GM21723 (cell line): ENCODE results near the gene KCNQ4.

ENCODE experiments used
- ATAC-seq: cut with Tn5 transposase; IDR thresholded peaks from one replicate; pipeline ENCODE4 v1.9.1; 2021; ENCODE audit warnings: mild to moderate bottlenecking, moderate library complexity; ENCODE audit not compliant: unreplicated experiment

KCNQ4 gene

DNA sequence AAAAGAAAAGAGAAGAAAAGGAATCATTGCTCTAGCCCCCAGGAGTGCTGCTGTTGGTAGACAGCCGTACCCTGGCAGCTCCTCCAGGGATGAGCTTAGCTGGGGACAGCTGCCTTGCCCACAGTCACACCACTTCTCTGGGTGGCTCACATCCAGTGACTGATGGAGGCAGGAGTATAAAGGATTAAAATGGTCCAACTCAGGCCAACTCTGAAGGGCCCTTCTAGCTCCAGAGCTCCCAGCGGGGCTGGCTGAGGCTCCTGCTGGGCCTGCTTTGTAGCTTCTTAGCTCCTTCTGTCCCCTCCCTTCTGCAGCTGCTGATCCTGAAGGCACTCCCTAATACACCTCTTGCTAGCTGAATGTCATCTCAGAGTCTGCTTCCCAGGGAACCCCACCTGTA is 74.2 kb downstream of the KCNQ4 start:
- ATAC-seq = no peak

DNA sequence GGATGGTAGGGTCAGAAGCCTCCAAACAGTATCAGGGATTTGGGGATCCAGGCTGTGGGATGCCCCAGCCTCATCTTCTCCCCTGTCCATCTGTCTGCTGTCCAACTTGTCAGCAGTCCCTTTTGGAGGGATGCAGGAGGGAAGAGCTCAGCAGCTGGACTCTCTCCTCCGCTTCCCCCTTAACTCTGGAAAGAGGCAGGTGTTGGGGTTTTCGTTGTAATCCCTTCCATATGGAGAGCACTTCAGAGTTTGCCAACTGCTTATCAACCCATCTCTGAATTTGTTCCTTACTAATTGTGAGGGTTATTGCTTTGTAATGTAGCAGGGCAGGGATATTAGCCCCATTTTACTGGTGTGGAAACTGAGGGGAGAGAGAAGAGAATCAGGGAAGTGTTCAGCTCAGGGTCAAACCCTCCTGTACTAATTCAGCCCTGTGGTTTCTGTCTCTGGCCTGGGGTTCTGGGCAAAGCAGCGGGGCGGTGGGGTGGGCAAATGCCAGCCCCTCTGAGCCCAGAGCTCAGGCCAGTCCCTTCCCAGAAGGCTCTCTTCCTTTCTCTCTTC is 75.3 kb downstream of the KCNQ4 start:
- no peak for ATAC-seq

DNA sequence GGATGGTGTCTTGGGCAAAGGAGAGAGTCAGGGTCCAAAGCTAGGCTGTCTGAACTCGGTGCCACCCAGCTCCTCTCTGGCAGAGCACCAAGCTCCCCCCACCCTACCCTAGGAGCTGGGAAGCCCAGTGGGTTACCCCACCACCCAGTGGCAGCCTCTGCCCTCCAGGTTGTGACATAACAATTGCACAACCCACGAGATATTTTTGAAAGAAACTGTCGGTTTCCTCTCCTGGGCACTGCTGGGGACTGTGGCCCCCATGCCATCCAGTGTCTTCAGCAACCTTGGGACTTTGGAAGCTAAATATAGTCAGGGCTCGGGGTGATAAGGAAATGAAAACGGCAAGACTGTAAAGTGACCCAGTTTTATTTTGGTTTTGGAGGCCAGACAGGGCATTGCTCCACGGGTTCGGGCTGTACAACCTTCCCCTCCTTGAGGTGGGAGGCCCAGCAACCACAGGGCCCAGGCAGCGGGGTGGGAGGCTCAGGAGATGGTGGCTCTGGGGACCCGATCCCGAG is 77.2 kb downstream of the KCNQ4 start:
- ATAC-seq = no peak

DNA sequence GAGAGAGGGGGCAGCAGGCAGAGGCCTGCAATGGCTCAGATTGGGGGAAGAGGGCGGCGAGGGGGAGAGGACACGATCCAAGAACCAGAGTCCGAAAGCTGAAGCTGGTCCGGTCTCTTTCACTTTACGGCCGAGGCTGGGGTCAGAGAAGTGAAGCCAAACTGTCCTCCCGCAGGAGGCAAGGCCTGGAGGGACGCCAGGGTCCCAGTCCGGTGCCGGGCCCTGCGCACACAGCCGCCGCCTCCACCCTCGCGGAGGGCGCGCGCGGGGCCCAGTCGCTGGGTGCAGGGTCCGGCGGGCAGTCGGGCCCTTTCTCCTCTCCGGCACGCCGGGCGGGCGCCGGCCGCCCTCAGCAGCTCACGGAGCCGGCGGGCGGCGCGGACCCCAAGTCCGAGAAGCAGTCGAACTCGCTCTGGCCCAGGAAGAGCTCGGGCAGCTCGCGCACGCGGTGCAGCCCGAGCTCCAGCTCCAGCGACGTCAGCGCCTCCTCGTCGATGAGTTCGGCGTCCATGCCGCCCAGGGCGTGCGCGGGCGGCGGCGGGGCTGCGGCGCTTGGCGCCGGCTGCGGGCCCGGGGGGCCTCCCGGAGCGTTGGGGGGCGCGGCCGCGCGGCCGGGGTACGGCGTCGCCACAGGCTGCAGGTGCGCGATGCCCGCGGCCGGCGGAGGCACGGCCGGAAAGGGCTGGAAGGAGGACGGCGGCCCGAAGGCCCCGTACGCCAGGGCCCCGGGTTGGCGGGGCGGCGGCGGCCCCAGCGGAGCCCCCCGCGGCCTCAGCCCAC is 77.8 kb downstream of the KCNQ4 start:
- peak; percentile 8 for ATAC-seq

DNA sequence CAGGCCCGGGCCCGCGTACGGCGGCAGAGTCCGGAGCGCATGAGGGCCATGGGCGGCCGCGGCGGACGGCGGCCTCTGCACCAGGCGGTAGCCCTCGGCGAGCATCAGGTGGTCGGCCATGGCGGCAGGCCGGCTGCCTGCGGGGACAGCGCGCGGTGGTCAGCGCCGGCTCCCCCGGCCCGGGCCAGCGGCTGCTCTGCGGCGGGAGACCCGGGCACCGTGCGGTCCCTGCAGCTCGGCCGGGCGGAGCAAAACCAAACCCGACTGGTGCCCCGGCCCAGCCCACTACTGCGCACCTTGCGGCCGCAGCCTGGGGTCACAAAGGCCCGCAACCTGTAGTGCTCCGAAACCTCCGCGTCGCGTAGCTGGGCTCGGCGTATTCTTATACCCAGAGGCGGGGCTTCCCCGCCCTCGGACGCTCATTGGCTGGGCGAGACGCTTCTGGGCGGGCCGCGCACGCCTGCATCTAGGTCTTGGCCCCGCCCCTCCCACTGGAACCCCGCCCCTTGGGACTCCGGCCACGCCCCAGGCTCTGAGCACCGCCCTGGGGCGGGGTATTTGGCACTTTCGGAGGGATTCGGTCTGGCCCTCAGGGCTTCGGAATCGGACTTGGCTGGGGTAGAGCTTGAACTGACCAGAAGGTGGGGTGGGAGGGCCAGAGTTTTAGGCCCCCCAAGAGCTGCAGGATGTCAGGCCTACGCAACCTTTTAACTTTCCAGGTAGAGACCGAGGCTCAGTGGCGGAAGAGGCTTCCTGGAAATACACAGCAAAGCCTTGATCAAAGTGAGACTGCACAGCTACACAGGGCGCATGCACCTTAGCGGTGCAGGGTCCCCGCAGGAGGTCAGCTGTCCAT is 78.6 kb downstream of the KCNQ4 start, which contains the start of gene CITED4:
Gene CITED4 (minus strand): TSS at position 356 of the 856 bp plus-strand sequence. CDS start 236 bp downstream, at position 120.
- peak; percentile 97 for ATAC-seq

DNA sequence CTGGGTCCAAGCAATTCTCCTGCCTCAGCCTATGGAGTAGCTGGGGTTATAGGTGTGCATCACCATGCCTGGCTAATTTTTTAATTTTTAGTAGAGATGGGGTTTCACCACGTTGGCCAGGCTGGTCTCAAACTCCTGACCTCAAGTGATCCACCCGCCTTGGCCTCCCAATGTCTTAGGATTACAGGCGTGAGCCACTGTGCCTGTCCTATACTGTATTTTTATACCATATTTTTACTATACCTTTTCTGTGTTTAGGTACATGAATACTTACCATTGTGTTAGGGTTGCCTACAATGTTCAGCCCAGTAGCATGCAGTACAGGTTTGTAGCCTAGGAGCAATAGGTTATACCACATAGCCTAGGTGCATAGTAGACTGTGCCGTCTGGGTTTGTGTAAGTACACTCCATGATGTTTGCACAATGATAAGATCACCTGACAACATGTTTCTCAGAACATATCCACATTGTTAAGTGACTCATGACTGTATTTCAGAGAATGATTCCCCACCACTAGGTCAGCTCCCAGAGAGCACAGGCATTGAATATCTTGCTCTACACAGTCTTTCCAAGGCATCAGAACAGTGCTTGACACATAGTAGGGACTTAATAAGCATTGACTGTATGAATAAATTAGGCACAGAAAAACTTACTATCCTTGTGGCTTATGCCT is 84.6 kb downstream of the KCNQ4 start:
- no peak for ATAC-seq

DNA sequence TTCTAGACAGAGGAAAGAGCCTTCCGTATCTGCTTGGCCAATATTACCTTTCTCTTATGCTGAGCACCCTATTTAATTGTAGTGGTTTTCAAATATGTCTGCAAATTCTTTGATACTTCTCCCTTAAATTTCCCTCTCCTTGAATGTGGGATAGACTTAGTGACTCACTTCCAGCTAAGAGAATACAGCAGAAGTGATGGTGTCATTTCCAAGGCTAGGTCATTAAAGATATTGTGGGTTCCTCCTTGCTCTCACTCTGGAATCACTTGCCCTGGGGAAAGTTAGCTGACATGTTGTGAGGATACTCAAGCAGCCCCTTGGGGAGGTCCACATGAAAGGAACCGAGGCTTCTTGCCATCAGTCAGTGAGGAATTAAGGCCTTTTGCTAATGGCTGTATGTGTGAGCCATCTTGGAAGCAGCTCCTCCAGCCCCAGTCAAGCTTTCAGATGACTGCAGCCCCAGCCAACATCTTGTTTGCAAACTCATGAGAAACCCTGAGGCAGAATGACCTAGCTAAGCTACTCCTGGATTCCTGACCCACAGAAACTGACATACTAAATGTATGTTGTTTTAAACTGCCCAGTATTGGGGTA is 86.6 kb downstream of the KCNQ4 start:
- ATAC-seq = no peak

DNA sequence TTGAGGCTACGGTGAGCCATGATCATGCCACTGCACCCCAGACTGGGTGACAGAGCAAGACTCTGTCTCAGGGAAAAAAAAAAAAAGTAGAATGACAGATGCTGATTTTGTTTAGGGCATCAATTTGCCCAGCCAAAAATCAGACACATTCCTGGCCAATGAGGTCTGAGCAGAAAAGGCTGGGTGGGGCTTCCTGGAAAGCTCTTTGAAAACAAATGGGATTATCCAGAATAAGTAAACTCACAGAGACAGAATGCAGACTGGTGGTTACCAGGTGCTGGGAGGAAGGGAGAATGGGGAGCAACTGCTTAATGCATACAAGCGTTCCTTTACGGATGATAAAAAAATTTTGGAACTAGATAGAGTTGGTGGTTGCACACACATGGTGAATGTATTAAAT is 88.7 kb downstream of the KCNQ4 start:
- ATAC-seq = no peak

DNA sequence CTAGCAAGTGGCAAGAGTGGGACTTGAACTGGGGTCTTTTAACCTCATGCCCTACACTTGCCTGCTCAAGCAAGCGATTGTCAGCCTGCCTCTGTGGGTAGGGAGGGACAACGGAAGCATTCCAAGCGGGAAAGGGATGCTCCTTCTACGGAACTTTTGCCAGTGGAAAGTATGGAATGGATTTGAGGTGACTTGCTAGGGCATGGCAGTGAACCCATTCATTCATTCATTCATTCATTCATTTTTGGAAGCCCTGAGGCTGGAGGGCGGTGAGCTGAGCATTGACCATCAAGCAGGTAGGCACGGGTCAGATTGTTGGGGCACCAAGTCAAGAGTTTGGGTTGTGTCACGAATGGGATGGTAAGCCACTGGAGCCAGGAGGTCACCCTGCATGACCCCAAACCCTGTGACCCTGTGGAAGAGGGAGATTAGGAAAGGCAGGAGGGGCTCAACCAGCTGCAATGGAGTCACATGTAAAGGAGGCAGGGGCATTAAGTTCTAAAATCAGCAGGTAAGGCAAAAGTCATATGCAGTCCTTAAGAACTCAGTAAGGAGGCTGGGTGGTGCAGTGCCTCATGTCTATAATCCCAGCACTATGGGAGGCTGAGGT is 90.4 kb downstream of the KCNQ4 start:
- no peak for ATAC-seq

DNA sequence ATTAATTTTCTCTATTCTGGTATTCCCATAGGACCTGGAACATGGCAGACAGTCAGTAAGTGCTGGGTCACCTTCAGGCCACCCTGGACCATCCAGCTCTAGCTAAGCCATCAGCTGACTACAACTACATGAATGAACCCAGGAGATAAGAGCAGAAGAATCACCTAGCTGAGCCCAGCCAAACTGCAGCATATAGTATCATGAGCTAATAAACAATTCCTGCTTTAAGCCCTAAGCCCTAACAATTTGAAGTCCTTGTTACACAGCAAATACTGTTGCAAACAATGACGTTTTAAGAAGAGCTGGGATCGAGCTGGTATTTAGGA is 92.8 kb downstream of the KCNQ4 start:
- no peak for ATAC-seq

DNA sequence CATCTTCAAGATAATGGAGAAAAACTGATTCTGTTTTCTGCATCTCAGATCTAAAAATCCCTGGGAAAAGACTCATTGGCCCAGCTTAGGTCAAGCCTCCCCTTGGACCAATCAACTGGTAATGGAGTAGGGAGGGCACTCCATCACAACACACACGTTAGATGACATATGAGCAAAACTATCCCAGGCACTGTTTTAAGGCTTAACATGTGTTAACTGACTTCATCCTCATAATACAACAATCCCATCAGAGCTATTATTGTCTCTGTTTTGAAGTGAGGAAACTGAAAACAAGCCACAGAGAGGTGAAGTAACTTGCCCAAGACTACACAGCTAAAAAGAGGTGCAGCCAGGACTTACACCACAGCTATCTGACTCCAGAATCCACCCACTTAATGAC is 93.3 kb downstream of the KCNQ4 start:
- no peak for ATAC-seq

DNA sequence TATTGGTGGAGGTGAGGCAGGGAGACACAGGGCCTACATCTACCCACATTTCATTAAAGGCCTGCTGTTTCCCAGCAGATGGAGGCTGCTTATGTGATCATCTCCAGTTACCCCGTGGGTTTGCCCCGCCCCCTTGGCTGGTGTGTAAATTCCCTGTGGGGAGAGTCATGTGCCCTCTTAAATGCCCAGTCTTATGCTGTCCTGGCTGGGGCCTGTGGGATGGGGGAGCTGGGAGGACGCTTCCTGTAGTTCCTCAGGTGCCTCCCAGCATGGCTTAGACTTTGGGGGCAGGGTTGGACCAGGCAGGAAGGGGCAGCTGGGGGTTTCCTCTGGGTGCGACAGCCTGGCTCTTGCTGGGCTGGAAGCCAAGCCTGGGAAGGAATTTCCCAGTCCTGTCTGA is 94.1 kb downstream of the KCNQ4 start:
- no peak for ATAC-seq

DNA sequence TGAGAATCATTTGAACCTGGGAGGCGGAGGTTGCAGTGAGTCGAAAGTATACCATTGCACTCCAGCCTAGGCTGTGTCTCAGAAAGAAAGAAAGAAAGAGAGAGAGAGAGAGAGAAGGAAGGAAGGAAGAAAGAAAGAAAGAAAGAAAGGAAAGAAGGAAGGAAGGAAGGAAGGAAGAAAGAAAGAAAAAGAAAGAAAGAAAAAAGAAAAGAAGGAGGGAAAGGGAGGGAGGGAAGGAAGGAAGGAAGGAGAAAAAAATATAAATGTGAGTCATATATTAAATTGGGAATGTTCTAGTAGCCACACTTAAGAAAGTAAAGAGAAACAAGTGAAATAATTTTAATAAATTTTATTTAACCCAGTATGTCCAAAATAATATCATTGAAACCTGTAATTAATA is 95.3 kb downstream of the KCNQ4 start:
- ATAC-seq = no peak

DNA sequence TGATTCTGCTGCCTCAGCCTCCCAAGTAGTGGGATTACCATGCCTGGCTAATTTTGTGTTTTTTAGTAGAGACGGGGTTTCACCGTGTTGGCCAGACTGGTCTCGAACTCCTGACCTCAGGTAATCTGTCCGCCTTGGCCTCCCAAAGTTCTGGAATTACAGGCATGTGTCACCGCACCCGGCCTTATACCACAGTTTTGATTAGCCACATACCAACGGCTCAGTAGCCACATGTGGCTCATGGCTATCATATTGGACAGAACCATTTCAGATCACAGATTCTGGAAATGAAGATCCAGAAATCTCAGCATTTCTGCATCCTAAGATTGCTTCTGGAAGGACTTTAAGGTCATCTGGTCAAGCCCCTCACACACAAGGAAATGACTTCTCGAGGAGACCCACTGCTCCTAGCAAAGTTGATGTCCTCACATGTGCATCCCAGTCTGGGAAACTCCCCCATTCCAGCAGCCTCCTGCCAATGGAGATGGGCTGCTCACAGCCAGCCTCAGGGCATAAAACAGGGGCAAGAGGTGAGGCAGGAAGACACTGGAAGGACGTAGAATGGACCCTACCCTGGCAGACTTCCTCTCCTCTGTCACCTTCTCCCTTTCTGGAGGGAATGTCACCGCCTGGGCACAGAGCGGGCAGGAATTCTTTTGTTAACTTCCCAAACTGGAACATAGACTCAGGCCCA is 96.0 kb downstream of the KCNQ4 start:
- ATAC-seq = no peak

DNA sequence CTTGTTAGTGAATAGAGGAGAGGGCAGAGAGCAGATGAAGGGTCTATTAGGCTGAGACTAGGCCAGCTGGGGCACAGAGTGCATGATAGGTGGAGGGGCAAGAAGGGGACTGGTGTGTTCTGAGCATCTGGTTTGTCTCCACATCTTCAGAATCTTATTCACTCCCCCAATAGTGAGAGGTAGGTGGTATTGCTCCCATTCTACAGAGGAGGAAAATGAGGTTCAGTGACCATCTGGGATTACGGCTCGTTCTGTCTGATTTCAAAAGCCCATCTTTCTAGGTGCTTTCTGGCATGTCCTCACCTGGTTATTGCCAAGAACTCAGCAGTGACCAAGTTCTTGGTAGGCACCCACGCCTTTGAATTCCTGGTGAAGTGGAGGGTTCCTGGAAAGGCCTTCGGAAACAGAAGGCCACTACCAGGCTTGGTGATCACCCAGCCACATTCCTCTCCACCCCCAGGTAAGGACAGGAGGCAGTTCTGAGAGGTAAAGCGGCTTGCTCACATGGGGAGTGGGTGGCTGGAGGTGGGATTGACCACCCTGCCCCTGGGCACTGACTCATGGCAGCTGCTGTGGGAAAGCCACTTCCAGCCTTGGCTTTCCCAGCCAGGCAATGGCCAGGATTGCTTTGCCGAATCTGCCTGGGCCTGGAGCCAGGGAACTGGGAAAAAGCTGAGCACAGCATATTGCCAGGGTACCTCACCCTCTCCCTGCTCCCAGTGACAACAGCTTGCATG is 97.4 kb downstream of the KCNQ4 start:
- ATAC-seq = no peak

DNA sequence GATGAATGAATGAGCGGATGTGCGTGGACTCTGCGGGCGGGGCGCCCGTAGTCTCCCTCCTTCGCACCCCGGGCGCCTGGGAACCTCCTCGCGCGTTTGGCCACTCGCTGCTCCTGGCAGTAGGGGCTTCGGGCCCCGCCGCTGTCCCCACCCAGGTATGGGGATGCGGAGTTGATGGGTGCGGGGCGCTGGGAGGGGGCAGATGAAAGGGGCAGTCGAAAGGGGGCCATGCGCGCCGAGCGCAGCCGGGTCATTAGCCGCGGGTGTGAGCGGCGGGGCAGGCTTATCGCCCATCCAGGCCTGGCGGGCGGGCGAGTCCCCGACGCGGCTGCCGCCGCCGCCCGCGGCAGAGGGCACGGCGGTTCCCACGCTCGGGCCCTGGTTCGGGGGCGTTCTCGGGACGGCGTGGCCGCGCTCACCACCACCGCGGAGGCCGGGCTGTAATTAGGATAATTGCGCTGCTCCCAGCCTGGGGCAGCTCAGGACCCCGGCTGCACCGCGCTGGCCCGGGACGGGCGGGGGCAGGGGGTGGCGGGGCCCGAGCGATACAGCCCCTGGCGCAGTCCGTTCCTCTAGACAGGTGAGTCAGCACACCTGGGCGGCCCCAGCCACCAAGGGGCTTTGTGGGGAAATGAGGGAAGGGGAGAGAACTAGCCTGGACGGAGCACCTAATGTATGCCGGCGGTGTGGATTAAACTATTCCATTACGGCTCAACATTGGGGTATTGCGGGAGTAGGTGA is 100.6 kb downstream of the KCNQ4 start:
- no peak for ATAC-seq

DNA sequence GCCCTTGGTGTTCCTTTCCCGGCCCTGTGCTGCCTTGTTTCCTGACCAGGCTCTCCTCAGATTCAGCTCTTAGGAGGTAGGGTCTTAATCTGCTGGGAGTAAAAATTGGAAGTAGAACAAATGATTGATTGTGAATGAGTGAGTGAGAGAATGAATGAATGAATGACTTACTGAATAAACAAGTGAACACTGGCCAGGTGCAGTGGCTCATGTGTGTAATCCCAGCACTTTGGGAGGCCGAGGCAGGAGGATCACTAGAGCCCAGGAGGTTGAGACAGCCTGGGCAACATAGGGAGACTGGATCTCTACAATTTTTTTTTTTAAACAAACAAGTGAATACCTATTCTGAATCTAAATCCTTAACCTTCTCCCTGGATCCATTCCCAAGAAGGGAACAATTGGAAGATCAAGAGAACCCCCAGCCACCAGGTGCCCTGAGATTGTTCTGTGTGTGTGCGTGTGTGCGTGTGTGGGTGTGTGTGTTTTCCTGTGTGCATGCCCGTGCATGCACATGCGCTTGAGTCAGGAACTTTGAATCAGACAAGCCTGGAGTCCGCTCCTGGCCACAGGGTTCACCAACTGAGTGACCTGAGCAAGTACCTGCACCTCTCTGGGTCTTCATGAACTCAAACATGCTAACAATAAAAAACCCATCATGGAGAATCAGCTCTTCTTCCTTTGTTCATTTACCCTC is 102.9 kb downstream of the KCNQ4 start:
- ATAC-seq = no peak

DNA sequence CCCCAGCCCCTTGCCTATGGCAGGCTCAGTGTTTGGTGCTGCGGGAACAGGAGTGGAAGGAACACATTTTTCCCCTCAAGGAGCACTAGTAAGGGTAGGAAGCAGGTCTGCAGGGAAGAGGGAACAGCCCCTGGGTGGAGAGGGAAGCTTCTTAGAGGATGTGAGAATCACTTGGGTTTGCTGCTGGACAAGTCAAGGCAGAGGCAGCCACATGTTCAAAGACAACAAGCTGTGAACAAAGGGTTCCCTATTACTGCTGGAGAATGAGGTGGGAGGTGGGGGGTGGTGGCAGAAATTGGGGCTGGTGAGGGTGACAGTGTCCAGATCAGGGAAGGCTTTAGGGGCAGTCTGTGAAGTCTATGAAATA is 103.4 kb downstream of the KCNQ4 start:
- no peak for ATAC-seq
